Cardiac septum (tissue), 1 donor: ENCODE measurements around the gene INPP5A. TPM values are rescaled to one million over a fixed set of nuclear protein-coding genes. Genes with fewer than 3 reads are reported as not detected.

Source experiments
- DNase-seq: peaks from one replicate; pipeline ENCODE4 v3.0.0-alpha.2; 2020; ENCODE audit warnings: low spot score
- intact Hi-C: fragments of 100-400 bp; cut with DNase I; formaldehyde crosslinking; loops from one replicate; pipeline ENCODE4 v1.14.0; 2022
- total RNA-seq: library from RNA; stranded (reverse); fragmentation: NEBNext Ultra II Directional; extraction: Animal tissue kit (Norgen Biotek cat#: 25700); gene quantifications from one replicate; pipeline ENCODE4 v1.2.1, GENCODE V29; 2021
- donor health status: DM: no; HTN: no; CAD: no.

INPP5A gene
- total RNA-seq, 1 donor from 2014 or later = 121 TPM

- DNase-seq = peak; percentile 20
- intact Hi-C loops = no loop called here
These were observed 146.7 kb downstream of the INPP5A start for GRCh38 chr10:132684164-132684891.

DNA sequence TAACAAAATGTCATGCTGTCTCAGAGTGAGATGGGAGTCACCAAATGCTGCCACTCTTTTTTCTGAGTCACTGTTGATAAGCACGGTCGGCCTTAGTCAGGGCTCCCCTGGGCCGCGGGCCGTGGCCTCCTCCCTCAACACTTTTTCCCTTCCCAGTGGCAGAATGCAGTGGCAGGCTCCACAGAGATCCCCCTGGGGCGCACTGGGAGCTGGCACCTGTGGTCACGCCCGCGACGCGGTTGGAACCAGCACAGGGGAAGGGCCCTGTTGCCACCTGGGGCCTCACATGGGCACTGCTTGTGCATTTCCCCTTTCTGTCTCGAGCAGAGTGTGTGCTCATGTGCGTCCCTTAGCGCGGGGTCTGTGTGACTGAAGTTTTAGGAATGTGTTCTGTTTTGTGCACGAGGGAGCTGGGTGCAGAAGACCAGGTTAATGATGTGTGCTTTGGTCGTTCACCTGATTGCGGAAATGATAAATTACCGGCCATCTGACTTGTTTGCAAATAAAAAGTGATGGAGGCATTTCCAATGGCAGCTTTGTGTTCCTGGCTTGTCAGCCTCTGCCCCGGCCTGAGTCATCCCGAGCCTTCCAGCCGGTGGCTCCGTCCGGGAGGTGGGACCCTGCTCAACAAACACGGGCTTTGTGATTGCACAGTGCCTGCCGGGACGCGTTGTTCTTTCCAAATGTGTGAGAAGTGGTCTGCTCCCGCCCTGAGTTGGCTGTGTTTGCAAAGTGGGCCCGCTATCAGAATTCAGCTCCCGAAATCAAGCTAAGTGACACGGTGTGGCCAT, 147.7 kb downstream of the INPP5A start:
- peak; percentile 73 for DNase-seq
- intact Hi-C loops = no loop called here

DNA sequence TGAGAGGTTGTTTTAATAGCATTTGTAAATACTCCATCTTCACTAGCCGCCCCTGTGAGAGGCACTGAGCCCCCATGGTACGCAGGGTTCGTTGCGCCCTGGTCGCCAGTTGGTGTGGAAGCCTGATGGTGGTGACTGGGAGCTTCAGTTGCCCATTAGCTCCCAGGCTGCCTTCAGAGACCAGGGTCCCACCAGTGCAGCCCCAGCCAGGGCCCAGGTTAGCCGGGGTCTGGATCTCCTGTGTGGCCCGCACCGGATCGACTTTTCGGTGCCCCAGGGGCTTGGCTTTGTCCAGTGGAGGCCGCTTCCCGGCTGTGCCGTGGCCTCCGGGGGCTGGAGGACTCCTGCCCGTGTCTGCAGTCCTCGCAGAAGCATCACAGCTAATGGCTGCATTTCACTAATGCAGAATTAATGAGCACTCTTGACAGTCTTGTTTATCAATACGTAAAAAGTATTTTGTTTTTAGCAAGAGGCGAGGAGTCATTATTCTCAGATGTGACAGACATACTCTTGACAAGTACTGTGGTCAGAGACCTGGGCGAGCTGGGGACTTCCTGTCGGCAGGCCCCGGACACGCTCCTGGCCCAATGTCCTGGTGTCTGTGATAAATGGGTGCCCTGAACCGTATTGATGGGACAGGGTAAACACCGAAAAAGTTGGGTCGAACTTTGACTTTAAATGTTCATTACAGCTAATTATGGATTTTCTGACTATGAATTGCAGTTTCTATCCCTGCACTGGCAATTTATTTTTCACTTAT, 148.5 kb downstream of the INPP5A start:
- peak; percentile 27 for DNase-seq
- intact Hi-C loops = no loop called here

GRCh38 chr10:132687181-132687892, 149.8 kb downstream of the INPP5A start:
- DNase-seq = peak; percentile 55
- intact Hi-C loops = no loop called here

DNA sequence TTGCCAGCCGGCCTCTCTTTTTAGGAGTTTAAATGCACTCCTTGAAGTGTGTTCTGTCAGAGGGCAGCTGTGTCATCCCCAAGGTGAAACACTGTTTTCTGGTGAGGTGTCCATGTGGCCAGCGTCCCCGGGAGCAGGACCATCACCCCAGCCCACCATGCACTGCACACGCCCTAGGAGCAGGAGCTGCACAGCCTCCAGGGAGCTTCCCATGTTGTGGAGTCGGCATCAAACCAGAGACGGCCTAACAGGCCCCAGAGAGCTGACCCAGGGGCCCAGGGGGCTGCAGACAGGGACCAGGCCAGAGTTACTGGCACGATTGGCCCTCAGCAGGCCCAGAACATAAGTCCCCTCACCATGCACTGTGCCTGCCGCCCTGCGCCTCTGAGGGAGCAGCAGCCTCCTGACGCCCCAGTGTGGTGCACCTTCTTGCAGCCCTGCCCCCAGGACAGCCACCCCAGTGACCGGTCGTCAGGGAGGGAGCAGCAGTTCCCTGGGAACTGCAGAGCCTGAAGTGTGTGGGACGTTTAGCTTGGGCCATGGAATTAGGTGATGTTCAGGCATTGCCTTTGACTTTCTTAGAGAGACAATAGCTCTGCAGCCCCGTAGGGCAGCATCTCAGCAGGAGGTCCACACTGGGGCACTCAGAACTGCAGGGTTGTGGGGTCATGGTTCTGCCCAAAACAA, 150.4 kb downstream of the INPP5A start:
- peak; percentile 44 for DNase-seq
- intact Hi-C loops = no loop called here

DNA sequence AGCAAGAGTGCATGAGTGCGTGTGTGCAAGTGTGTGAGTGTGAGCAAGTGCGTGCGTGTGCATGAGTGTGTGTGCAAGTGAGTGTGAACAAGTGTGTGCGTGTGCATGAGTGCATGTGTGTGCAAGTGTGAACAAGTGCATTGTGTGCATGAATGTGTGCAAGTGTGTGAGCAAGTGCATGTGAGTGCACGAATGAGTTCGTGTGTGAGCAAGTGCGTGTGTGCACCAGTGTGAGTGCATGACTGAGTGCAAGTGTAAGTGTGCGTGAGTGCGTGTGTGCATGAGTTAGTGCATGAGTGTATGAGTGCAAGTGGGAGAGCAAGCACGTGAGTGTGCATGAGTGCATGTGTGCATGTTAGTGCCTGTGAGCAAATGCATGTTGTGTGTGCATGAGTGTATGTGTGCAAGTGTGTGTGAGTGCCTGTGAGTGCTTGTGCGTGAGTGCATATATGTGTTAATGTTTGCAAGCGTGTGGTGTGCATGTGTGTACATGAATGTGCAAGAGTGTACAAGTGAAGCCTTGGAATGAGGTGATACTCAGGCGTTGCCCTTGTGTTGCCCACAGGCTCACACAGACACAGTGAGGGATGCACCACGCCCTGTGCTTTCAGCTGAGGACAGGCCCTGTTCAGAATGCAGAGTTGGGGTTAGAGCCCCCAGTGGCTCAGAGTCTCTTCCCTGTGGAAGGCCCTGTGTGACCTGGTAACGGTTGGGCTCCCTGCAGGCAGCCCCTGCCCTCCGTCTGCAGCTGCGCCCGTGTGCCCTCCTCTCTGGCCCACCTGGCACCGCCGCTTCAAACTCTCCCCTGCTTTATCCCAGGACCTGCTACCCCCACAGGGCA, 151.2 kb downstream of the INPP5A start:
- peak; percentile 53 for DNase-seq
- intact Hi-C loops = no loop called here

DNA sequence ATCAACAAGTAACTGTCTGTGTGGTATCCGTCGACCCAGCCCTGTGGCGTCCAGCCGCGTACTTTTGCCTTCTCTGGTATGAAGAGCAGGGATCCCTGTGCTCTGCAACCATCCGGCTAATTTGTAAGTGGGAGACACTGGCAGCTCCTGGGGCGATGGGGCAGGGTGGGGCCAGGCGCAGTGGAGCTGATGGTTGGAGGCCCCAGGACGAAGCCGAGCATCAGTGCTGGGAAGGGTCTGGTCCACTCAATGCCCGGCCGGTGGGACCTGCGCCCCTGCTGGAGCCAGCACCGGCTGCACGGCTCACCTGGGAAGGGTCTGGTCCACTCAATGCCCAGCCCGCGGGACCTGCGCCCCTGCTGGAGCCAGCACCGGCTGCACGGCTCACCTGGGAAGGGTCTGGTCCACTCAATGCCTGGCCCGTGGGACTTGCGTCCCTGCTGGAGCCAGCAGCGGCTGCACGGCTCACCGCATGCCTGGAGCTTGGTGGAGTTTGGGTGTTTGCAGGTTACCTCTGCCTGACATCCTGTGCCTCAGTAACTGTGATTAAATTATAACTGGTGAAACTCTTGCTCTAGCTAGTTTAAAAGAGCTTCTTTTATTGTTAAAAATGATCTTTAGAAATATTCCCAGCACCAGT, 152.3 kb downstream of the INPP5A start:
- DNase-seq = peak; percentile 61
- intact Hi-C loops = no loop called here

GRCh38 chr10:132690401-132690800, 152.8 kb downstream of the INPP5A start:
- DNase-seq = no peak
- intact Hi-C loops = no loop called here

DNA sequence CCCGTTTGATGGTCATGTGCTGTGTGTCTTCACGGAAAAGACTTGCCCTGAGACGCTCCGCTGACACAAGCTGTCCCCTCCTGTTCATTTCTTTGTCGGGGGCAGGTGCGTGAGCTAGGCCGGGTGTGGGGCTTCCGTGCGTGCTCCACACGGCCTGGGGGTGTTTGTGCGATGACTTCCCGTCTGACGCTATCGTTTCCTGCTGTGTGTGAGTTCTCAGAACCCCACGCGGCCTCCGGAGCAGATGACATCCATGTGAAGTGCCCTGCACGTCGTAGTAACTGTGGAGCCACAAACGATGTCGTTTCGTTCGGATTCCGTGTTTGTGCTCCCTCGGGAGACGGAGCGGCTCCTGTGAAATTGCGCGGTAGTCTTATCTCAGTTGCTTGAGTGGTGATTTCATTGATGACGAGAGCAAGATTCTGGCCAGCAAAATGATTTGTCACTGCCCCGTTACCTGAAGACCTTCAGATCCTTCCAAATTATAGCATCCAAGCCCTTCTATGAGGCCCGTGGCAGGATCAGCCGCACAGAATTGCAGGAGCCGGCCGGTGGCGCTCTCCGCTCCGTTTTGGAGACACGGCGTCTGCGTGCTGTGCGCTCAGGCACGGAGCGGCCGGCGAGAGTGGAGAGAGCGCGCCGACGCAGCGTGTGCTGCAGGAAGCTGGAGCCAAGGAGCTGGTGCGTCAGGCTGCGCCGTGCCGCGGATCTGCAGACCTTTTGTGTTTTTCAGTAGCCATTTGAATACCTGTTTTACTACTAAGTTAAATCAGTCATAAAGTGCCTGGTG, 153.4 kb downstream of the INPP5A start:
- intact Hi-C loops = no loop called here
- DNase-seq = peak; percentile 54

- peak; percentile 60 for DNase-seq
- intact Hi-C loops = no loop called here
These were observed 154.1 kb downstream of the INPP5A start for GRCh38 chr10:132691711-132692153.

DNA sequence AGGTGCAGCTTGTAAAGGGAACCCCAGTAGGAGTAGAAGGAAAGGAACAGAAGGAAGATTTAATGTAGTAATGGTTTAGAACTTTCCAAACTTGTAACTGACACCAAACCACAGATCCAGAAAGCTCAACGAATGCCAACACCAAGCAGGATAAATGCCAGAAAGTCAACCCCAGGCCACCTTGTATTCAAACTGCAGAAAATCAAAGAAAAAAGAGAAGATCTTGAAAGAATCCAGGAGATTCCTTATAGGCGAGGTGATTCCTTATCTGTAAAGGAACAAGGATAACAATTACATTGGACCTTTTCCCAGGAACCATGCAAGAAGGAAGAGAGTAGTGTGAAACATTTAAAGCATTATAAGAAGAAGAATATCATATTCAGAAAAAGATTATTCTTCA, 154.7 kb downstream of the INPP5A start:
- intact Hi-C loops = no loop called here
- no peak for DNase-seq

DNA sequence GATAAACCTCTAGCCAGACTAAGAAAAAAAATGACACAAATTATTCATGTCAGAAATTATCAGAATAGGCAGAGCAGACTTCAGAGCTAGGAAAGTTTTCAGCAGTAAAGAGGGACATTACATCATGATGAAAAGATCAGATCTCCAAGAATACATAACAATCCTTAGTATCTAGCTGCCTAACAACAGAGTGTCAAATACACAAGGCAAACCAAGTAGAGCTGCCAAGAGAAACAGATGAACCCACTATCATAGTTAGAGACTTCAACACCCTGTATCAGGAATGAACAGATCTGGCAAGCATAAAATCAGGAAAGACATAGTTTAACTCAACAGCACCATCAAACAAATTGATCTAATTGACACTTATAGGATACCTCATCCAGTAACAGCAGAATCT, 156.1 kb downstream of the INPP5A start:
- no peak for DNase-seq
- intact Hi-C loops = no loop called here

DNA sequence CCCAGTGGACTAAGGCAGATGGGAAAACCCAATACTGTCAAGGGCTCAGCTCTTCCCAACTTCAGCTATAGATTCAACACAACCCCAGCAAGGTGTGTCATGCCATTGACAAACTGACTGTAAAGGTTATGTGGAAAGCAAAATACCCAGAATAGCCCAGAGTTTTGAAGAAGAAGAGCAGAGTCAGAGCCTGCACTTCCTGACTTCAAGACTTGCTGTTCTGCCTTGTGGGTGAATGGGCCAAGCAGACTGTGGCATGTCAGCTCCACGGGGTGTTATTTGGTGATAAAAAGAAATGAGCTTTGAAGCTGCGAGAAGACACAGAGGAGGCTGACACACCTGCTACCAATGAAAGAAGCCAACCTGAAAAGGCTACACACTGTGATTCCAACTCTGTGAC, 158.6 kb downstream of the INPP5A start:
- DNase-seq = peak; percentile 15
- intact Hi-C loops = no loop called here

DNA sequence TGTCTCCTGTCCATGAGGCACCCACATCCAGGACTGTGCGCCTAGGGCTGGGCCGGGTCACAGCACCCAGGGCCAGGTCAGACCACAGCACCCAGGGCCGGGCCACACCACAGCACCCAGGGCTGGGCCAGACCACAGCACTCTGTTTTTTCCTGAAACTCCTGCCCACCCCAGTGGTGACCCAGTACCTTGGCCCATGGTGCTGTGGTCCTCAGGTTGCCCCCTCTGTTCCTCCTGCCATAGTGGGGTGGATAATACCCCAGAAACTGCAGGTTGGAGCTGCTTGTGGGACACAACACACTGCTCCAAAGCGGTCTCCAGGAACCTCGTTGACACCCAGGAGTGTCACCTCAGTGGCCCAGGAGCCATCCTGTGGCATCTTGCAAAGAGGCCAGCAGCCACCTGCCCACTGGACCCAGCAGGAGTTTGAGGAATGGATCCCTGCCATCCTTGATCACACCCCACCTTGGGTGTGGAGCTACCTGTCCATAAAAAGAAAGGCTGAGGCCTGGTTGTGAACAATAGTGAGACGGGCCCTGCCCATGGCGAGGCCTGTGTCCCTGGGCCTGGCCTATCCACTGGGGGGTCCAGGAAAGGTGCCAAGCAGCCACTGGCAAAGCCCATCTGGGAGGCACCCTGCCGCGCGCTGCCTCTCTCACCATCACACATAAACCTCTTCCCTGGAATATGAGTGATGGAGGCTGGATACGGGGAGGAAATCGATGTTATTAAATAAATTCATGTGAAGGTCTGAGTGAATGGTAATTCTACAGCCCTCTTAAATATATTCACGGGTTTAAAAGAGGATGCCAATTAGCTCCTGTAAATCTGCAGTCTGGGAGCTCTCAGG, 159.4 kb downstream of the INPP5A start:
- intact Hi-C loops = no loop called here
- DNase-seq = peak; percentile 60

GRCh38 chr10:132697578-132698200, 160.1 kb downstream of the INPP5A start:
- intact Hi-C loops = no loop called here
- DNase-seq = peak; percentile 71
